ENCODE results near the gene MAP3K9.

GRCh38 chr14:70755655-70756054 lies 53.7 kb downstream of the MAP3K9 start:
- TF ChIP-seq CTCF (IDR thresholded peaks at IDR 0.05) (no peak), POLR2A (IDR thresholded peaks at IDR 0.05) (no peak)
